Effector memory CD8-positive, alpha-beta T cell (primary cell): ENCODE measurements around the gene TRAPPC10.

Experiments used
- ATAC-seq: fragments of 150-1000 bp; cut with Tn5 transposase; replicated peaks from 2 replicates; pipeline ENCODE4 v1.10.0; 2021; ENCODE audit warnings: mild to moderate bottlenecking, moderate library complexity
- DNase-seq, 3 experiments: peaks; one replicate each; pipeline ENCODE4 v3.0.0; 2021
- H3K27ac Mint-ChIP-seq, 2 donors: one replicate each; pipeline ENCODE4 v1.8.0; 2022; ENCODE audit warnings: mild to moderate bottlenecking in 2 of 2, mixed read lengths in 2 of 2, moderate library complexity in 2 of 2
- H3K27me3 Mint-ChIP-seq, 2 donors: one replicate each; pipeline ENCODE4 v1.8.0; 2022; ENCODE audit warnings: mixed read lengths in 2 of 2
- H3K36me3 Mint-ChIP-seq: one replicate; pipeline ENCODE4 v1.8.0; 2022; ENCODE audit warnings: mild to moderate bottlenecking, moderate library complexity, mixed read lengths; ENCODE audit not compliant: insufficient read depth
- H3K4me1 Mint-ChIP-seq, 2 donors: one replicate each; pipeline ENCODE4 v1.8.0; 2022; ENCODE audit warnings: low read depth in 2 of 2, mixed read lengths in 2 of 2
- H3K4me3 Mint-ChIP-seq, 2 donors: one replicate each; pipeline ENCODE4 v1.8.0; 2022; ENCODE audit warnings: mild to moderate bottlenecking in 2 of 2, mixed read lengths in 2 of 2, moderate library complexity in 2 of 2
- H3K9me3 Mint-ChIP-seq, 2 donors: one replicate each; pipeline ENCODE4 v1.8.0; 2022; ENCODE audit warnings: mixed read lengths in 2 of 2

The TRAPPC10 gene

GRCh38 chr21:44074315-44074958, 62.3 kb downstream of the TRAPPC10 start:
- no peaks in the 10 kb centered on the region for H3K27me3 Mint-ChIP-seq
- H3K9me3 Mint-ChIP-seq = no peaks in the 10 kb centered on the region
- peaks cover 73% of the 10 kb centered on the region for H3K36me3 Mint-ChIP-seq
- peak overlapping the region; percentile 17 to 45 for H3K4me3 Mint-ChIP-seq
- peak; percentile 87 for ATAC-seq
- H3K27ac Mint-ChIP-seq = peak overlapping the region; percentile 67 to 89
- peaks cover 31 to 43% of the 10 kb centered on the region in 2 donors for H3K4me1 Mint-ChIP-seq
- DNase-seq = peak in 1 of 3 experiments; percentile 28

GRCh38 chr21:44076316-44076715, 64.2 kb downstream of the TRAPPC10 start:
- Mint-ChIP-seq H3K4me3 (no peak overlapping the region), H3K27ac (peak overlapping the region; percentile 25 to 26), H3K27me3 (no peaks in the 10 kb centered on the region), H3K4me1 (peaks cover 33 to 49% of the 10 kb centered on the region in 2 donors), H3K36me3 (peaks cover 83% of the 10 kb centered on the region), H3K9me3 (no peaks in the 10 kb centered on the region)
- DNase-seq (no peak), ATAC-seq (no peak)

DNA sequence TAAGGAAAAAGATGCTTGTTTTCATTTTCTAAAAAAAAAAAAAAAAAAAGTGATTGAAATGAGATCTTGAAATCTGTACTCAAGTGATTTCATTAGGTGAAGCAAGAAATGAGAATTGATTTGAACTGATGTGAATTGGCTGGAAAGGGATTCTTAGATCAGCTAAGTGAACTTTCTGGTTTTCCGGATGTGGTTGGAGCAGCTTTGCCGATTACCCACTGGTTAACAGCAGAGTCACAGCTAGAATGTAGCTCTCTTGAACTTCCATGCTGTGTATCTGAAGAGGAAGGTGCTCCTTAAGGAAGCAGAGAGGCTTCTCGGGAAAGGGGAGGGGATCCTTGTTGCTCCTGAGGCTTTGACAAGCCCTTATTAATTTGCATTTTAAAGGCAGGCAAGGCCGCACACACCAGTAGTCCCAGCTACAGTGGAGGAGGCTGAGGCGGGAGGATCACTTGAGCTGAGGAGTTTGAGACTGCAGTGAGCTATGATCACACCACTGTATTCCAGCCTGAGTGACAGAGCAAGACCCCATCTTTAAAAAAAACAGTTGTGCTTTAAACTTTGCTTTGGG, 66.4 kb downstream of the TRAPPC10 start:
- no peaks in the 10 kb centered on the region for H3K27me3 Mint-ChIP-seq
- H3K27ac Mint-ChIP-seq = peak overlapping the region; percentile 72 to 85
- peak overlapping the region; percentile 50 to 70 for H3K4me3 Mint-ChIP-seq
- ATAC-seq = no peak
- peaks cover 47 to 61% of the 10 kb centered on the region in 2 donors for H3K4me1 Mint-ChIP-seq
- H3K9me3 Mint-ChIP-seq = no peaks in the 10 kb centered on the region
- peaks cover 83% of the 10 kb centered on the region for H3K36me3 Mint-ChIP-seq
- DNase-seq = no peak

DNA sequence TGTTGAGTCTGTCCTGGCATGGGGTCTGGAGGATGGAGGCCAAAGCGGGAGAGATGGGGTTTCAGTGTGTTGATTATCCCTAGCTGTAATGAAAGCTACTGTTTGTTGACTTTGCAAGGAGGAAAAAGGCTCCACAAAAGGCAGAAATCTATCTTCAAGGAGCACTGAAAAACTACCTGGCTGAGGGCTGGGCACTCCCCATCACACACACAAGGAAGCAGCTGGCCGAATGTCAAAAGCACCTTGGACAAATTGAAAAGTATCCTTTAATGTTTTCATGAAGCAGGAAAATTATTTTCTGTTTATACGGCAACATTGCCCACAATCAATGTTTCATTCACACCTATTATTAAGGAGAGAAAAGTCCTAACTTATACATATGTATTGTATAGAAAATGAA, 67.3 kb downstream of the TRAPPC10 start:
- H3K4me3 Mint-ChIP-seq = peak overlapping the region; percentile 9 to 43
- ATAC-seq (no peak), DNase-seq (no peak)
- no peaks in the 10 kb centered on the region for H3K9me3 Mint-ChIP-seq
- peak overlapping the region in 1 of 2 donors; percentile 85 for H3K27ac Mint-ChIP-seq
- no peaks in the 10 kb centered on the region for H3K27me3 Mint-ChIP-seq
- peaks cover 86% of the 10 kb centered on the region for H3K36me3 Mint-ChIP-seq
- peaks cover 50 to 63% of the 10 kb centered on the region in 2 donors for H3K4me1 Mint-ChIP-seq

DNA sequence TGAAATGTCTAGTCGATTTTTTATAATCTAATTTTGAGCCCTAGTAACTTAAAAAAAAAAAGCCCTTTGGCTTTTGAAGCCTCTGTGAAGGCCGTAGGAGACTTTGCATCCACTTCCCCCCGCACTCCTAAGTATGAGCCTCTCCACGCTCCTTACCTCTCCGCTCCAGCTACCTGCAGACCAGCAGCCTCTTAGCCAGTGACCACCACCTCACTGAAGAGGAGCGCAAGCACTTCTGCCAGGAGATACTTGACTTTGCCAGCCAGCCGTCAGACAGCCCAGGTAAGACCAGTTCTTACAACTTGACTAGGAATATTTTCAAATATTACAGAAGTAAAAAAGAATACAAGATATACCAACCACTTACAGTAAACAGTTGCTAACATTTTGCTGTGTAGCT, 67.7 kb downstream of the TRAPPC10 start:
- Mint-ChIP-seq H3K27ac (peak overlapping the region; percentile 85 to 97), H3K27me3 (no peaks in the 10 kb centered on the region), H3K4me1 (peaks cover 52 to 65% of the 10 kb centered on the region in 2 donors), H3K4me3 (peak overlapping the region; percentile 23 to 25), H3K9me3 (no peaks in the 10 kb centered on the region), H3K36me3 (peaks cover 86% of the 10 kb centered on the region)
- ATAC-seq = no peak
- no peak for DNase-seq

DNA sequence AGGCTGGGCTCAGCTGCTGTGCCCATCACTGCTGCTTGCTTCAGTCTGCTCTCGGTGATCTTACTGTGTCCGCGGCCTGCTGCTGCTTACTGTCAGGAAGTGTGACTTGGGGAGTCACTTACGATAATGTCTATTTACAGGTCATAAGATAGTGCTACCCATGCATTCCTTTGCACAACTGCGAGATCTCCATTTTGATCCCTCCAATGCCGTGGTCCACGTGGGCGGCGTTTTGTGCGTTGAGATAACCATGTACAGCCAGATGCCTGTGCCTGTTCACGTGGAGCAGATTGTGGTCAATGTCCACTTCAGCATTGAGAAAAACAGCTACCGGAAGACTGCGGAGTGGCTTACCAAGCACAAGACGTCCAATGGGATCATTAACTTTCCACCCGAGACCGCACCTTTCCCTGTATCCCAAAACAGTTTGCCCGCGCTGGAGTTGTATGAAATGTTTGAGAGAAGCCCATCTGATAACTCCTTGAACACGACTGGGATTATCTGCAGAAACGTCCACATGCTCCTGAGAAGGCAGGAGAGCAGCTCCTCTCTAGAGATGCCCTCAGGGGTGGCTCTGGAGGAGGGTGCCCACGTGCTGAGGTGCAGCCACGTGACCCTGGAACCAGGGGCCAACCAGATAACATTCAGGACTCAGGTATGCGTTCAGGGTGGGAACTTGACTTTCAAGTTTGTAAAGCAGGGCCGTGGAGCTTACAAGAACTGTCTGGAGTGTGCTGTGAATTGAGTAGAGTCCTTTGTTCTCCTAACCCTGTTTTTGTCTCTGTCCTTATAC, 70.7 kb downstream of the TRAPPC10 start:
- Mint-ChIP-seq H3K27ac (peak overlapping the region; percentile 97 to 98), H3K9me3 (no peaks in the 10 kb centered on the region), H3K36me3 (peaks cover 83% of the 10 kb centered on the region), H3K4me3 (peak overlapping the region; percentile 83 to 87), H3K4me1 (peaks cover 80 to 85% of the 10 kb centered on the region in 2 donors), H3K27me3 (no peaks in the 10 kb centered on the region)
- ATAC-seq (peak; percentile 5), DNase-seq (no peak)

DNA sequence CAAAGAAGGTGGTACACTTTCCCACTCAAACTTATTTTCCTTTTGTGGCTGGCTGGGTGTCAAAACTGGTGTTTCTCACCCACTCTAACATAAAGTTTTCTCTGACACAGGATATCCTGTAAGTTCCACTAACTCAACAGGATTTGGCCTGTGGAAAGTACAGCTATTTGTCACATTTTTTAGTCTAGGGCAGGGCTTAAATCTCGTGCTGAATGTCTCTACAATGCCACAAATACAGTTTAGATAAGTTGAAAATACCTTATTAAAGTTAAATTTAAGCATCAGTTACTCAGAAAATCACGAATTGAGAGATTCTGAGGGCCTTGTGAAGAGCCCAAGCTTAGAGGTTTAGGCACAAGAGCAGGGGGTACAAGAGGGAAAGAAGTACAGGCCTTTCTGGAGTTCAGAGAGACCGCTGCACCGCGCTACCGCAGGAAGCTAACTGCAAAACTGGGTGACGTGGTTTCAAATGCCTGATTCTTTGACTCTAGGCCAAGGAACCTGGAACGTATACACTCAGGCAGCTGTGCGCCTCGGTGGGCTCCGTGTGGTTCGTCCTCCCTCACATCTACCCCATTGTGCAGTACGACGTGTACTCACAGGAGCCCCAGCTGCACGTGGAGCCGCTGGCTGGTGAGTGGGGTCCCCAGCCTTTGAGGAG, 71.7 kb downstream of the TRAPPC10 start:
- peak; percentile 80 for ATAC-seq
- H3K36me3 Mint-ChIP-seq = peaks cover 84% of the 10 kb centered on the region
- peak; percentile 65 to 73 (median 67) for DNase-seq
- no peaks in the 10 kb centered on the region for H3K27me3 Mint-ChIP-seq
- H3K27ac Mint-ChIP-seq = peak overlapping the region; percentile 97 to 98
- peak overlapping the region; percentile 83 to 87 for H3K4me3 Mint-ChIP-seq
- H3K4me1 Mint-ChIP-seq = peaks cover 84 to 88% of the 10 kb centered on the region in 2 donors
- H3K9me3 Mint-ChIP-seq = no peaks in the 10 kb centered on the region

DNA sequence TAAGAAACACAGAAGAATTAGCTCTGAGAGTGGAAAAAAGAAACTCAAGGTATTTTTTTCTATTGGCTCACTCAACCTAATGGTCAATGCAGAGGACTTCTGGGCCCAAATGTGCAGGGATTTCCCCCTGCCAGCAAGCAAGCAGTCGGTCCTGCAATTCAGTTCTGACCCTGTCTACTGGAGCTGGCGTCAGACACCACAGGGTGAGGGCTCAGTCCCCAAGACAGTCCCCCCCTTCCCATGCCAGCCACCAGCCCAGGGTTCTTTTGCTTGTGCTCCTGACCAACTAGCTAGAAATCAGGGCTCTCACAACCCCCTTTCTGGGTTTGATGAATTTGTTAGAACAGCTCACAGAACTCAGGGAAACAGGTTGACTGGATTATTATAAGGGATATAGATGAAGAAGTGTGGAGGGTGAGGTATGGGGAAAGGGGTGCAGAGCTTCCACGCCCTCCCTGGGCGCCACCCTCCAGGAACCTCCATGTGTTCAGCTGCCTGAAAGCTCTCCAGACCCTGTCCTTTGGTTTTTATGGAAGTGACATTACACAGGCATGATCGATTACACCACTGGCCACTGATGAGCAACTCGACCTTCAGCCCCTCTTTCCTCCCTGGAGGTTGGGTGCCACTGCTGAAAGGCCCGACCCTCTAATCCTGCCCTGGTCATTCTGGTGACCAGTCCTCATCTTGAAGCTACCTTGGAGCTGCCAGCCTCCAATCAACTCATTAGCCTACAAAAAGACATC, 72.6 kb downstream of the TRAPPC10 start:
- DNase-seq (no peak), ATAC-seq (no peak)
- Mint-ChIP-seq H3K27me3 (no peaks in the 10 kb centered on the region), H3K4me1 (peaks cover 89 to 91% of the 10 kb centered on the region in 2 donors), H3K4me3 (peak overlapping the region; percentile 83 to 87), H3K36me3 (peaks cover 88% of the 10 kb centered on the region), H3K9me3 (no peaks in the 10 kb centered on the region), H3K27ac (peak overlapping the region; percentile 97 to 98)

- H3K9me3 Mint-ChIP-seq = no peaks in the 10 kb centered on the region
- H3K4me1 Mint-ChIP-seq = peaks cover 92 to 94% of the 10 kb centered on the region in 2 donors
- H3K4me3 Mint-ChIP-seq = peak overlapping the region; percentile 83 to 87
- H3K36me3 Mint-ChIP-seq = peaks cover 88% of the 10 kb centered on the region
- no peaks in the 10 kb centered on the region for H3K27me3 Mint-ChIP-seq
- peak overlapping the region; percentile 97 to 98 for H3K27ac Mint-ChIP-seq
- ATAC-seq = no peak
- no peak for DNase-seq
These were observed 73.6 kb downstream of the TRAPPC10 start for GRCh38 chr21:44085491-44086321.

- peaks cover 81 to 85% of the 10 kb centered on the region in 2 donors for H3K4me1 Mint-ChIP-seq
- DNase-seq (no peak), ATAC-seq (no peak)
- peak overlapping the region; percentile 97 to 98 for H3K27ac Mint-ChIP-seq
- peaks cover 89% of the 10 kb centered on the region for H3K36me3 Mint-ChIP-seq
- H3K27me3 Mint-ChIP-seq = no peaks in the 10 kb centered on the region
- peak overlapping the region; percentile 83 to 87 for H3K4me3 Mint-ChIP-seq
- H3K9me3 Mint-ChIP-seq = no peaks in the 10 kb centered on the region
These were observed 74.7 kb downstream of the TRAPPC10 start for GRCh38 chr21:44086636-44087425.

DNA sequence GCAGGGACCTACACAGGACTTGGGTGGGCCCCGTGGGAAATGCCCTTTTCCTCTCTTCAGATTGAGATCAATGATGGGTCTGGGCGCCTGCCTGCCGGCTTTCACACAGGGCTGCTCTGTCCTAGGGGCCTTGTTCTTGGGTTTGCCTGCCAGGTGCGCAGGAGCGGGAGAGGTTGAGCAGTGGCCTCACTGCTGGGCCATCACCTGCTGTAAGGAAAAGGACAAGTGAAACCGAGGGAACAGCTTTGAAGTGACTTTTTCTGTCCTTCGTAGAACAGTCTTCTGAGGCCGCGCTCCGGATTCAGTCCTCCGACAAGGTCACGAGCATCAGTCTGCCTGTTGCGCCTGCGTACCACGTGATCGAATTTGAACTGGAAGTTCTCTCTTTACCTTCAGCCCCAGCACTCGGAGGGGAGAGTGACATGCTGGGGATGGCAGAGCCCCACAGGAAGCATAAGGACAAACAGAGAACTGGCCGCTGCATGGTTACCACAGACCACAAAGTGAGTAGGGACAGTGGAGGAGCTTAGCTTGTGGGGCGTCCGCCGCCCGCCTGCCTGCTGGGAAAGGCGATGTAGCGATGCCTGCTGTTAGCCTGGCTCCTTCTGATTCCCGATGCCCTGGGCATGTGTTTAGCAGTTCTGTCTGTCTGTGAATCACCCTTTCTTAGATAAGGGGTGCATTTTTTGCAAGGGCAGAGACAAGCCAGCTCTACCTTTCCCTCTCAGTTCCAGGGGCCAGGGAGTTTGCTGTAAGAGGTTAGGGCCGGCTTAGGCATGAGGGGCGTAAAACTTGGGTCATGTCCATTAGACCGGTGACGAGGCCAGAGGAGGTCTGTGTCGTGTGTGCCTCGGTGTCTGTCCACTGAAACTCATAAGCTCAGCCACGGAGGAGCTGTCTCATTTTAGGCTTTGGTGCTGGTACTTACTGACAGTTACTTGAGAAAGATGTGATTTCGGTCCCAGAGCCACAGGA, 75.6 kb downstream of the TRAPPC10 start:
- H3K27ac Mint-ChIP-seq = peak overlapping the region; percentile 97 to 98
- H3K36me3 Mint-ChIP-seq = peaks cover 93% of the 10 kb centered on the region
- DNase-seq (no peak), ATAC-seq (no peak)
- peaks cover 76 to 79% of the 10 kb centered on the region in 2 donors for H3K4me1 Mint-ChIP-seq
- peak overlapping the region; percentile 83 to 87 for H3K4me3 Mint-ChIP-seq
- no peaks in the 10 kb centered on the region for H3K9me3 Mint-ChIP-seq
- H3K27me3 Mint-ChIP-seq = no peaks in the 10 kb centered on the region
